AG09319 (cell line): ENCODE results near the gene UNC93B1.
"Not testable (repeated sequence)": the region's sequence is repeated elsewhere in the genome, so short reads cannot be mapped to it uniquely, and the experiment has no call there.

Experiments used
- DNase-seq: peaks from one replicate; pipeline ENCODE4 v3.0.0-alpha.2; 2010; ENCODE audit warnings: low read depth; ENCODE audit errors: extremely low read depth
- TF ChIP-seq, protein P1 (sequence below): IDR thresholded peaks from 2 replicates; pipeline ENCODE4 v1.5.1; 2011; ENCODE audit warnings: low read depth, mild to moderate bottlenecking, inconsistent platforms, low read length, moderate library complexity

Gene UNC93B1

DNA sequence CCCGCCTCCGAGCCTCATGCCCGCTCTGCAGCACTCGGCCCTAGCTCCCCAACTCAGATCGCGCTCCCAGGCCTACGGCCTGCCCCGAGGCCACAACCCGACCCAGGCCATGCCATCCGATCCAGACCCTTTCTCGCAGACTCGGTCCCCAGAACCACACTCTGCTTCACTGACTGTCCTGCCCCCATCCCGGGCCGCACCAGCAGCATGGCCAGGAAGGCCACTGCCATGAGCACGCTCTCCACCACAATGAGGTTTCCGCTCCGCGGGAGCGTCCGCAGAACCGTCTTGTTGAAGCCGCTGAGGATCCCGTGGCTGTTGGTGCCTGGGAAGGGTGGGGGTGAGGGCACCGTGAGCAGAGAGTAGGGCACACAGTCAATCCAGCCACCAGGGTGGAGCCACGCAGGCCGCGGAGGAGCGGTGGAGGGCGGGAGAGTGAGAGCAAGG, 6.4 kb downstream of the UNC93B1 start:
- no peak for DNase-seq
- TF ChIP-seq, protein P1, sequence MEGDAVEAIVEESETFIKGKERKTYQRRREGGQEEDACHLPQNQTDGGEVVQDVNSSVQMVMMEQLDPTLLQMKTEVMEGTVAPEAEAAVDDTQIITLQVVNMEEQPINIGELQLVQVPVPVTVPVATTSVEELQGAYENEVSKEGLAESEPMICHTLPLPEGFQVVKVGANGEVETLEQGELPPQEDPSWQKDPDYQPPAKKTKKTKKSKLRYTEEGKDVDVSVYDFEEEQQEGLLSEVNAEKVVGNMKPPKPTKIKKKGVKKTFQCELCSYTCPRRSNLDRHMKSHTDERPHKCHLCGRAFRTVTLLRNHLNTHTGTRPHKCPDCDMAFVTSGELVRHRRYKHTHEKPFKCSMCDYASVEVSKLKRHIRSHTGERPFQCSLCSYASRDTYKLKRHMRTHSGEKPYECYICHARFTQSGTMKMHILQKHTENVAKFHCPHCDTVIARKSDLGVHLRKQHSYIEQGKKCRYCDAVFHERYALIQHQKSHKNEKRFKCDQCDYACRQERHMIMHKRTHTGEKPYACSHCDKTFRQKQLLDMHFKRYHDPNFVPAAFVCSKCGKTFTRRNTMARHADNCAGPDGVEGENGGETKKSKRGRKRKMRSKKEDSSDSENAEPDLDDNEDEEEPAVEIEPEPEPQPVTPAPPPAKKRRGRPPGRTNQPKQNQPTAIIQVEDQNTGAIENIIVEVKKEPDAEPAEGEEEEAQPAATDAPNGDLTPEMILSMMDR = no peak

DNA sequence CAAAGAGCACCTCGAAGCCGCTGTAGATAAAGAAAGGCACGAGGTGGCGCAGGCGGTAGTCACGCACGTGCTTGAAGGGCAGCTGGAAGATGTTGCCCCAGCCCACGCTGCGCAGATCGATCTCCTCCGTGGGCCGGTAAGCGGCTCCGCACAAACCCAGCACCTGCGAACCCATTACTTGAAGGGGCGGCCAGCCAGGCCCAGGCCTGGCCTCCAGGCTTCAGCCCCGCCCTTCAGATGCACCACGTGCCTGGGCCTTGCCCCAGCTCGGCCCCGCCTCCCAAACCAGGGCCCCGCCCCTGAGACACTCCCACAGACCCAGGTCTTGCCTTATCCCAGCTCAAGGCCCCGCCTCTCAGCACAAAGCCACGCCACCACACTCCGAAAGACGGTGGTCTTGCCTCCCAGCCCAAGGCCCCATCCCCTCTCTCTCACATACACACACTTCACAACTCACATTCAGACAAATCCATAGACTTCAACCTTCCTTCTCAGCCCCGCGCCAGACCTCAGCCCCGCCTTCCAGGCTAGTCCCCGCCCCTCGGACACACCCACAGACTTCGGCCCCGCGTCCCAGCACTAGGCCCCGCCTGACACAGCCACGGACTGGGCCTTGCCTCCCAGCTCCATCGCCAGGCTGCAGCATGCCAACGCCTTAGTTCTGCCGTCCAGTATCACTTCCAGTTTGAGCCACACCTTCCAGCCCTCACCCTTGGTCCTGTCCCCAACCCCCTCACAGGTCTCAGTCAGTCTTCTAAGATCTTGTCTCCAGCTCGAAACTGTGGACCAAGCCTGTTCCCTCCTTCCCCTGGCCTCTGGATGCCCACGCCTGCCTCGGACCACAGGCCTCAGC, 7.0 kb downstream of the UNC93B1 start:
- no peak for DNase-seq
- TF ChIP-seq, protein P1 = no peak

DNA sequence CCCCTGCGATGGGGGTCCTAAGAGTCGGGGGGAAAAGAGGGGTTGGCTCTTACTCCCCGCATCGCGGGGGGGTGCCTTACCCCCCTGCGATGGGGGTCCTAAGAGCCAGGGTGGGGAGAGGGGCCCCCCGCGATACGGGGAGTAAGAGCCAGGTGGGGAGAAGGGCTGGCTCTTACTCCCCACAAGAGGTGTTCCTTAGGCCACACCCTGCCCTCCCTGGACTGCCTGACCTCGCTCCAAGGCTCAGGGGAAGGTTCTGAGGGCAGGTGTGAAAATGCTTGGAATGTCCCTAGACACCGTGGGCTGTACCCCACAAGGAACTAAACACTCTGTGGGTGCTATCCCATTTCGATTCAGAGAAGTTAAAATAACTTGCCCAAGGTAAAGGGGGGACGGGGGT, 7.8 kb downstream of the UNC93B1 start:
- no peak for DNase-seq
- TF ChIP-seq, protein P1 = no peak

- not testable (repeated sequence) for DNase-seq
Observed at GRCh38 chr11:67995579-67995978, 8.3 kb downstream of the UNC93B1 start.

GRCh38 chr11:67995129-67995528, 8.8 kb downstream of the UNC93B1 start:
- DNase-seq = not testable (repeated sequence)

DNA sequence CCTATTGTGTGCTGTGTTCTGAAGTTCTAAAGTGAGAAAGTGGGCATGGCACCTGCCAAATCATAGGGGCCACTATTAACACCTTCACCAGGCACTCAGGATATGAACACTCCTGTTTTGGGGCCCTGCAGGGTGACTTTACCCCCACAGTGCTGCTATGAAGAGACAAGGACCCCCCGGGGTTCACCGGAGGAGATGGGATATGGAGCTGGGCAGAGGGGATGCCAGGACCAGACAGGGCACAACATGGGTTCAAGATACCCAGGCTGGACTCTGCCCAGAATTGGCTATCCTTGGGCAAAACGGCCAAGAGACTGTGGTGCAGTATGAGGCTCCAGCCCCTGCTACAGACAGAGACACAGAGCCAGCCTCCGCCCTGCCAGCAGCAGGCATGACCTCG, 9.5 kb downstream of the UNC93B1 start:
- DNase-seq = not testable (repeated sequence)

DNA sequence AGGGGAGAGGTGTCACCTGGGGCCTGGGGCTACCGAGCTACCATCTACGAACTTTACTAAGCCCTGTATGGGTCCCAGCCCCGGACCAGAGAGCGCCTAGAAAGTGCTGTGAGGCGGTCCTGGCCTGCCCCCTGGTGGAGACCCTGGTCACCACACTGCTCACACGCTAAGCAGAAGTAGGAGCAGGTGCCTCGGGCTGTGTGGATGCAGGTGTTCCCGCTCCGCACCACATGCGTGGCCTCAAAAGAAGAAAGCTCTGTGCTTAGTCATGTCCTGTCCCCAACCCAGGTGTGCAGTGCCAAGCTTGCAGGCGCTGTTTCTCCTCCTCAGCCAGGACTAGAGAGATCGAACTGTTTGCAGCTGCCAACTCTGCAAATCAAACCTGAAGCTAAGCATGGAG, 10.1 kb downstream of the UNC93B1 start:
- not testable (repeated sequence) for DNase-seq
- TF ChIP-seq, protein P1 = peak; percentile 37

DNA sequence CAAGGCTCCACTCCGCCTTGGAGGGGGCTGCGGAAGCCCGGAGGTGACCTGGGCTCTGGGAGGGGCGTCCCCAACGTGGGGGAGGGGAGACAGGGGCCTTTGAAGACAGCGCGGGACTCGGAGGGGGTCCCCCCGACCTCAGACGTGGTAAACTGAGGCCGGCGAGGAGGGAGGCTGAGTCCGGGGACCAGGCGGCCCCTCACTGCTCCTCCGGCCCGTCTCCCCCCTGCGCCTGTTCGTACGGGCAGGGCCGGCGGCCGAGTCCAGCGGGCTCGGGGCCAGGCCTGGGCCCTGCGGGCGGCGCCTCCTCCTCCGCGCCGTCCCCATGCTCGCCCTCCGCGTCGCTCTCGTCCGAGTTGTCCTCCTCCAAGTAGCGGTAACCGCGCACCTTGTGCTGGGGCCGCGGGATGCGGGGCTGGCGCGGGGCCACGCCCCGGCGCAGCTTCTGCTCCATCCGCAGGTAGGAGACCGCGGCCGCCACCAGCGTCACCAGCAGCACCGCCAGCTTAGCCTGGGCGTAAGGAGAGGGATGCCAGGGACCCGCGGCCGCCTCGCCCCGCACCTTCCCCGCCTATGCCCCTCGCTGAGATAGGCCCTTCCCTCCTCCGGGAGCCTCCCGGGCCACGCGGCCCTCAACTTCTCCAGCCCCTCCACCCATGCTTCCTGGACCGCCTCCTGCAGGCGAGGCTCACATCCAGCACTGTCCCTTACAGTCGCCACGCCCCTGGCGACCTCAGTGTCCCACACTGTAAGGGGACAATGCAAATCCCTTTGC, 12.4 kb downstream of the UNC93B1 start:
- DNase-seq = not testable (repeated sequence)

DNA sequence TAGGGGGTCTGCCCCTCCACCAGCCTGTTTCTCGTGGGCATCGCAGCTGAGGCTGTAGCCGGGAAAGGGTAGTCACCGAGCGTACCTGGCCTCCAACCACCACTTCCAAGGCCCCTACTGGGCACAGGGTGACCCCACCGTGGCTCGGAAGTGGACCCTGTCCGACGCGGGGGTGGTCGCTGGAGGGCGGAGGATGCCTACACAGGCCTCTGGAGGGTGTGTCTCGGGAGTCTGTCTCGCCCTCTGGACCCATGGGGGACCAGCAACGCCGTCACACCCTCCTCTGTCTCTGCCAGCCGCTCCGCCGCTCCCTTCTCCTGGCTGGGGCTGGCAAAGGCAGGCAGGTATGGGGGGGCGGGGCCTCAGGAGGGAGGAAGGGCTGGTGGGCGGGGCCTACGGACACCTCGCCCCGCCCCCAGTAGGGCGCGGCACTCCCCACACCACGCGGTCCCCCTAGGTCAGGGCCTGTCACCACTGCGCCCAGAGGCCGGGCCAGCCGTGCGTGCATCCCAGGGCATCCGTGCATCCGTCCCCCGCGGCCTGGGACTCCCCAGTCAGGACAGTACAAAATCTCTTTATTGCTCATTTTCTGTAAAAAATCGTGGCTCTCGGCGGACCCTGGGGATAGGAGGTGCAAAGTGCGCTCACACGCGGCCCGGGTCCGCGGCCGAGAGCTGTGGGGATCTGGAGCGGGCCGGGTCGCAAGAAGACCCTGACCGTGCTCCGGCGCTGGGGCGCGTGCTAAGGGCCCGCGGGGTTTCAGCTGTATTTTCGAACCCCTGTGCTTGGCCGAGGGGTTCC, 13.2 kb downstream of the UNC93B1 start:
- not testable (repeated sequence) for DNase-seq

- not testable (repeated sequence) for DNase-seq
Observed at GRCh38 chr11:67985302-67985701, 18.6 kb downstream of the UNC93B1 start.
